HG03469 (cell line): ENCODE data around the gene URM1.

ENCODE experiments used
- ATAC-seq: cut with Tn5 transposase; IDR thresholded peaks from one replicate; pipeline ENCODE4 v1.9.1; 2021; ENCODE audit warnings: mild to moderate bottlenecking, moderate library complexity, moderate number of reproducible peaks; ENCODE audit not compliant: unreplicated experiment

URM1 gene

GRCh38 chr9:128384801-128385495, 13.8 kb downstream of the URM1 start:
- no peak for ATAC-seq

GRCh38 chr9:128385496-128386460, 14.6 kb downstream of the URM1 start:
- no peak for ATAC-seq

- no peak for ATAC-seq
Measured at GRCh38 chr9:128388150-128388549, 17.0 kb downstream of the URM1 start.

- no peak for ATAC-seq
Measured at GRCh38 chr9:128389395-128390149, 18.4 kb downstream of the URM1 start.

GRCh38 chr9:128390150-128390812, 19.1 kb downstream of the URM1 start:
- no peak for ATAC-seq

- ATAC-seq, result no peak
Measured at GRCh38 chr9:128390813-128391711, 19.9 kb downstream of the URM1 start.

- ATAC-seq, result no peak
Measured at GRCh38 chr9:128391956-128392301, 20.8 kb downstream of the URM1 start.

GRCh38 chr9:128392302-128393144, 21.3 kb downstream of the URM1 start:
- no peak for ATAC-seq

GRCh38 chr9:128393145-128393775, 22.1 kb downstream of the URM1 start:
- ATAC-seq, result no peak

- no peak for ATAC-seq
Measured at GRCh38 chr9:128393970-128394369, 22.8 kb downstream of the URM1 start.

- ATAC-seq, result no peak
Measured at GRCh38 chr9:128394379-128395168, 23.4 kb downstream of the URM1 start.

- no peak for ATAC-seq
Measured at GRCh38 chr9:128396970-128397613, 25.9 kb downstream of the URM1 start.

GRCh38 chr9:128397831-128398230, 26.7 kb downstream of the URM1 start:
- no peak for ATAC-seq

- no peak for ATAC-seq
Measured at GRCh38 chr9:128399861-128400260, 28.7 kb downstream of the URM1 start.

- ATAC-seq, result no peak
Measured at GRCh38 chr9:128404560-128404959, 33.4 kb downstream of the URM1 start.

- no peak for ATAC-seq
Measured at GRCh38 chr9:128405077-128405779, 34.1 kb downstream of the URM1 start.

- ATAC-seq, result no peak
Measured at GRCh38 chr9:128405780-128406171, 34.6 kb downstream of the URM1 start.
